ENCODE data around the gene SSBP3. TPM values are rescaled to one million over a fixed set of nuclear protein-coding genes. Genes with fewer than 3 reads are reported as not detected.
"Not testable (repeated sequence)": the region's sequence is repeated elsewhere in the genome, so short reads cannot be mapped to it uniquely, and the experiment has no call there.

SSBP3 gene
- polyA plus RNA-seq, 4 donors = 110 to 130 (median 123) TPM

DNA sequence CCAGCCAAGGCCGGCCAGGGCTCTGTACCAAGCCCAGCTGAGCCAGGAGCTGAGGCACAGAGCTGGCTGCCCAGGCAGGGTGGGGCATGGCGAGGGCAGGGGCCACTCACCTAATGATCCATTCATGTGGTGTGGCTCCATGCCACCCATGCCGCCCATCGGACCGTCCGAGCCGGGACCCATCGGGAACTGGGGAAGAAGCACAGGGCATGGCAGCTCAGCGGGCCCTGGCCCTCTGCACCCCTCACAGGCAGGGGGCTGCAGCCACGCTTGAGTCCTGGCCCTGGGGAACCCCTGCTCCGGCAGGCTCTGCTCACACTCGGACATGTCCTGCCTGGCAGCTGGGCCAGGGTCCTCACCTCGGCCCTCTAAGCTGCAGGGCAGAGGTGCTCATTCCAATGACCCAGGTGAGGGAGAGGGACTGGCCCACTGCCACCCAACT is 177.5 kb downstream of the SSBP3 start:
- DNase-seq (ENCODE audit: low read depth in 4 of 4, low spot score in 2 of 4) = no peak

DNA sequence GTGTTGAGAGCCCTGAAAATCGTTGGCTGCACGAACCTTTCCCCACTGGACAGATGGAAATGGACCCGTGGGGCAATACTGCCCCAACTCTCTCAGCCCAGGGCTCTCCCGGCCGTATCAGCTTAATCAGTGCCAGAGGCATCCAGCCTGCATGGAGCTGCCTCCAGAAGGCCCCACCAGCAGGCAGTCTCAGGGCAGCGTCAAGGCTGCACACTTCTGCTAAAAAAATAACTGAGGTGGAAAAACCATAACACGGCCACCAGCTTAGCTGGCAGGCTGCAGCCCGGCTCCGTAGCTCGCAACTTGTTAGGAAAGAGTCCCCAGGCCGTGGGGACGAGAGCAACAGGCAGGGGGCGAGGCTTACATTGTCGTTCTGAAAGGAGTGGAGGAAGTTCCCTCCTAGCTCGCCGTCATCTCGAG is 178.3 kb downstream of the SSBP3 start:
- DNase-seq (ENCODE audit: low read depth in 4 of 4, low spot score in 2 of 4) = no peak

DNA sequence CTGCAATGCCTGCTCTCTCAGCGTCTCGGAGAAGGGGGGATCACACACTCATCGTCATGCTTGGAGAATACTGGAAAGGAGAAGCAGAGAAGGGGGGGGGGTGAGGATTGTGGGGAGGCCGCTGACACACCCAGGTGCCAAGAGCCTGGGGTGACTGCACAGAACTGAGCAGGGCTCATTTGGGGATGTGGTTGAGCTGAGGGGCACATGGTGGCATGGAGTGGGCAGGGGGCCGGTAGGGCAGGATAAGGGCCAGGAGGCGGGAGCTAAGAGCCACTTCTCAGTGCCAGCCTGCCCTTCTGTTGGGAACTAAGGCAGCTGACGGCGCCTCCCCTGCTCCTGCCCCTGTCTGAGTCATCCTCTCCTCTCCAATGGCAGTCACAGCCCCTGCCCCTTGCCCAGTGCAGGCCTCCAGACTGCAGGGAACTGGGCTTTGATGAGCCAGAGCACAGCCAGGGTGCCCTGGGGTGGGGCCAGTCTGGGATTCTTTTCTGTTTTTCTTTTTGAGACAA is 179.0 kb downstream of the SSBP3 start:
- no peak for DNase-seq (ENCODE audit: low read depth in 4 of 4, low spot score in 2 of 4)

DNA sequence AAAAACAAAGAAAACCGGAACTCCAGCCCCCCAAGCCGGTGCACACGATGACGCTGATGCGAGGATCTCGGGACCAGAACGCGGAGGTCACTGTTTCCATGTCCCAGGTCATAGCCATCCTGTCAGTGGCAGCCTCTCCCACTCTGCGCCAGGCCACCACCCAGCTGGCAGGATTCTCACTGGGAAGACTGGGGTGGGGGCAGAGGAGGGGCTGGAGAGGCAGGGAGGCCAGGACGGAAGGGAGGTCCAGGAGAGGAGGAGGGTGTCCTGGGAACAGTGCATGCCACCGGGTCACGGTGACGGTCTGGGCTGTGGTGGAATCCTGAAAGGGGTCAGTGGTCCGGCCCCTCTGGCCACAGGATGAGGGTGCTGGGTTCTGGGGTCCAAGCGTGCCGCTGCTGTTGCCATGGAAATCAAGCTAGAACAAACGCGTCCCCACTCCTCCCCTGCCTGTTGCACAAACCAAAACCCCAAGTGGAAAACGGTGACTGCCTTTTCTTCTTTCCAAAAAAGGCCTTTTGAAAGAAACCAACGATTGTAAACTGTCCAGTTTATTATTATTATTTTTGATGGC is 180.1 kb downstream of the SSBP3 start:
- no peak for DNase-seq (ENCODE audit: low read depth in 4 of 4, low spot score in 2 of 4)

- no peak for DNase-seq (ENCODE audit: low read depth in 4 of 4, low spot score in 2 of 4)
Observed at GRCh38 chr1:54225378-54225777, 180.8 kb downstream of the SSBP3 start.

GRCh38 chr1:54224233-54224632 is 182.0 kb downstream of the SSBP3 start:
- no peak for DNase-seq (ENCODE audit: low read depth in 4 of 4, low spot score in 2 of 4)

DNA sequence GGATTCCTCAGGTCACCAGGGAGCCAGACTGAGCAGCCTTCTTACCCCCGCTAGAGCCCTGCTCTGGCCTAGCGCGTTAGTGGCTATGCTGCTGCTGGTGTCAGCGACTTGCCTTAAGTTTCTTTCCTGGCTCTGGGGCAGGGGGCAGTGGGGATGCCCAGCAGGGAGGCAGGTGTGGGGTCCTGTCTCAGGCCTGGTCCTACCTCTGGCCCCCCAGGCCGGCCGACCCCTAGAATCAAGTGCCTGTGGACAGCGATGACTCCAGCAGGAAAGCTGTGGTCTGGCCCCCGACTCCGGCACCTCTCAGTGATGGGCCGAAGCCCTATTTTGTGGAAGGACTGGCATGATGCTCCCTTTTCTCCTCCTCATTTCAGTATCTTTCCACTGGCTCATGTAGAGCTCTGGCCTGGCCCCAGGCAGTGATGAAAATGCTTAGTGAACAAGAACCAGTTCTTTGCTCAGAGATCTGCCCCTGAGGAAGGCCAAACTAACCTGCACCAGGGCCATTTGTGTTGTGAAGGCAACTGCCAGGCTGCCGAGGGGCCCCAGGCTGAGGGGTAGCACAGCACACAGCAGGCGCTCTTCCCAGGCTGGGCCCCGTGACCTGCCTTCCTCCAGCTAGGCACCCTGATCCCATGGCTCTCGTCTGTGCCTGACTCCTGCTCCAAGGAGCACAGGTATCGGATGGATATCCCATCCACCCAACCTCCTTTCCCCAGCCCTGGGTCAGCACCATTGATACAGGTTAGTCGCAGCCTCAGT is 182.6 kb downstream of the SSBP3 start:
- no peak for DNase-seq (ENCODE audit: low read depth in 4 of 4, low spot score in 2 of 4)

DNA sequence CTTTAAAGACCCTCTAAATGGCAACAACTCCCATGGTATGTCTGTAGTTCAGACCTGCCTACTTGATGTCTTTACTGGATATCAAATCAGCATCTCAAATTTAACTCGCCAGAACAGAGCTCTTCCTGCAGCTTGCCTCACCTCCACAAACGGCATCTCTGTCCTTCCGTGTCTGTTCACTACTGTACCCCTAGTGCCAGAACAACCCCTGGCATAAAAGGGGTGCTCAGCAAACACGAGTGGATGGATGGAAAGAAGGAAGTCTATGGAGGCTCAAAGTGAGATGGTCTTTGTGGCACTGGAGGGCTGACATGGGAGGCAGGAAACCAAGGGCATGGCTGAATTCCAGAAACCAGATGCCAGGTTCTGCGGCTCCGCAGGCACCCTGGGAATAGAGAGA is 183.5 kb downstream of the SSBP3 start:
- DNase-seq (ENCODE audit: low read depth in 4 of 4, low spot score in 2 of 4) = no peak

DNA sequence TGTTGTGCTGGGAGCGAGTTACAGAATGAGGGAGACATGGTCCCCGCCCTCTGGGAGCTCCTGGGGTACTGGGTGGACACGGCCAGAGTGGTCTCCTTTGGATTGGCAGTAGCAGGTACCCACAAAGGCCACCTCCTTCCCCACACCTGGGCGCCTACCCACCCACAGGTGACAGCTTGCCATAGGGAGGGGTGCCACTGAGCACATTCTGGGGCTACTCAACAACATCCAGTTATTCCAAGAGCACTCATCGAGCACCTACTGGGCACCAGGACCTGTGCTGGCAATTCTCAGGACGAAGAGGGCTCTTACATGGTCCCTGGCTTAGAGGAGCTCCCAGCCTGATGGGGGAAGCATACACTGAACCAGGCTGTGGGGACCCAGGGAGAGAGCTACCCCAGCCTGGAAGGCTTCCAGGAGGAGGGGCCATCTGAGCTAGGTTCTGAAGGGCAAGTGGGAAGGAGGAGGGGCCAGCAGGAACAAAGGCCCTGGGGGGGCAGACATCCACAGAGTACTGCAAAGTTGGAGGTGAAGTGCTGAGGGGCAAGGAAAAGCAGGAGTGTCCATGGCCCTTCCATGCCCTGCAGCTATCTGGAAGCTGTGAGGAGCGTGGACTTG is 184.2 kb downstream of the SSBP3 start:
- no peak for DNase-seq (ENCODE audit: low read depth in 4 of 4, low spot score in 2 of 4)

DNA sequence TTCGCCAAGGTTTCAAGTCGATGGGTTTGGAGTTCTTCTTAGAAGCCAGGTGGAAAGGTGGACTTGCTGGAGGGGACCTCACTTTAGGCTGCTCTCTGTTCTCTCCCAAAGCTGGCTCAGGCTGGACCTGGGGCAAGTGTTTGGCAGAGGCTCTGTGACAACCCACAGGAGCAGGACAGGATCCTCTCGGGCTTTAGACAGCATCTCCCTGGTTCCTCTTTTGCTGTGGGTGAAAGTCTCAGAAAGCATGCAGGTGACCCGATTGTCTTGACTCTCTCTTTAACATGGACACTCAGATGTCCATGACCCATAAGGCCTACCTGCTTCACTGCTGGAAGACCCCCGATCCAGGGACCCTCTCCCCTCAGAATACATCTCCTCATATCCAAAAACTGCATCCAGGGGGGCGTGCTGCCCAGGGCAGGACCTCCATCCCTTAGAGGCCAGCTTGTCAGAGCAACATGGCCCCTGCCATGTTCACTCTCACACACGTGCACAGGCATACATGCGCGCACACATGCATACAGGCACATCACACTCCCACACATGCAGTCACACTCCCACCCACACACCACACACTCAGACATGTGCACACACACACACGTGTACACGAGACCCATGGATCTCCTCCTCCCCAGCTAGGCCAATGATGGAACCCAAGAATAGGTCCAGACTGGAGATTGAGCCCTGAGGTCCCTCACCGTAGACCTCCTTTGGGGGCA is 184.9 kb downstream of the SSBP3 start:
- no peak for DNase-seq (ENCODE audit: low read depth in 4 of 4, low spot score in 2 of 4)

- DNase-seq (ENCODE audit: low read depth in 4 of 4, low spot score in 2 of 4) = no peak
Observed at GRCh38 chr1:54220004-54220811, 186.0 kb downstream of the SSBP3 start.

DNA sequence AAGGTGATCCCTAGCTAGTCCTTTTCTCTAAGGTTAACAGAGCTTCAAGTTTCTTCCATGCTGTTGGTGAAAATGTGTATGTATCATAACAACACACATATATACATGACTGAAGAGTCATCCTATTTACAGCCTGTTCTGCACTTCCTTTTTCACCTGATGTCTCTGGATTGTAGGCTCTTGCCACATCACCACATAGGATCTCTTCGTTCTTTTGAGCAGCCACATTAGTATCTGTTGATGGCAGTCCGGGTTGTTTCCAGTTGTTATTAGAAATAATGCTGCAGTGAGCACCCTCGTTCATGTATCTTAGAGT is 186.5 kb downstream of the SSBP3 start:
- no peak for DNase-seq (ENCODE audit: low read depth in 4 of 4, low spot score in 2 of 4)

DNA sequence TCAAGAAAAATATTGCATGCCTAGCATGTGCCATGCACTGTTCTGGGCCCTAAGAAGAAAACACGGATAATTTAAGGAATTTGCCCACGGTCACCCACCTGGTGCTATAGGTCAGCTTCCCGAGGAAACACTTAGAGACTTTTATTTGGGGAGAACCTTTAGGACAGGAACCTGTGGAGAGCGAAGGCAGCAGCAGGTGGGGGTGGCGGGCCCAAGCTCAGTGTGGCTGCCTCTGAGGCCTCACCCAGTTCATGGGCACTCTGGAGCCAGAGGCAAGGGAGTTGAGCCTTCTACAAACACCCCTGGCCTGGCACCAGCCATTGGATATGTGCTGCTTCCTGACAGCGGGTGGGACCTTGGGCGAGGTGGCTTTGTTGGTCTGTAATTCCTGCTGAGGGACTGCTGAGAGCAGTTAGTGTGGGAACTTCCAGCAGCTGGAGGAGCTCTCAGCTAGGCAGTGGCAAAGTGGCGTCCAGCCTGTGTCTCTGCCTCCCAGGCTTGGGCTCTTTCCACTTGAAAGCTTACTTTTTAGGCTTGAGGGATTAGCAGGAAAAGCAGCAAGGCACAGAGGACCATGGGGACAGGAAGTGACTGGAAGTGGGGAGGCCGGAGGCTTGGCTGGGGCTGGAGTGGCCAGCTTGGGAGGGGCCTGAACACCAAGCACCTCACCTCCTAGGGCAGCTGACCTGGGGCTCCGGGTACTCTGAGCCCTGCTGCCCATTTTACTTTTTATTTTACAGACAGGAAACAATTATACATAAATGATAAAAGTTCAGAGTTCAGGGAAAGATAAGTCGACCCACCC is 187.1 kb downstream of the SSBP3 start:
- DNase-seq (ENCODE audit: low read depth in 4 of 4, low spot score in 2 of 4) = no peak

- no peak for DNase-seq (ENCODE audit: low read depth in 4 of 4, low spot score in 2 of 4)
Observed at GRCh38 chr1:54215523-54215922, 190.7 kb downstream of the SSBP3 start.

DNA sequence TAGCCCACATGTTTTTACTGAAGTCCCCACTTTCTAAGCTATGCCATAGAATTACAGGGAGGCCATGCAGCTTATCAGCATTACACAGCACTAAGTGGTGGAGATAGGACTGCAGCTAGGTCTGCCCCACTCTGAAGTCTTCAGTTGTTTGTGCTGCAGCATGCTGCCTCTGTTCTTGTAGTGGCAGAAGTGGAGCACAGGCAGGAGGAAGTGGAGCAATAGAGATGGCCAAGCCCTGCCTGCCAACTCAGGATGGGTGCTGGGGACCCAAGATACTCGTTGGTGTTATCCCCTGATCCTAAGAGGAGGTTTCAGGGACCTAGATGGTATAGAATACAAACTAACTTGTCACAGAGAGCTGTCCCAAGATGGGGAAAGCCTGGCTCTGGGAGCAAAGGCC is 193.3 kb downstream of the SSBP3 start:
- DNase-seq (ENCODE audit: low read depth in 4 of 4, low spot score in 2 of 4) = no peak

DNA sequence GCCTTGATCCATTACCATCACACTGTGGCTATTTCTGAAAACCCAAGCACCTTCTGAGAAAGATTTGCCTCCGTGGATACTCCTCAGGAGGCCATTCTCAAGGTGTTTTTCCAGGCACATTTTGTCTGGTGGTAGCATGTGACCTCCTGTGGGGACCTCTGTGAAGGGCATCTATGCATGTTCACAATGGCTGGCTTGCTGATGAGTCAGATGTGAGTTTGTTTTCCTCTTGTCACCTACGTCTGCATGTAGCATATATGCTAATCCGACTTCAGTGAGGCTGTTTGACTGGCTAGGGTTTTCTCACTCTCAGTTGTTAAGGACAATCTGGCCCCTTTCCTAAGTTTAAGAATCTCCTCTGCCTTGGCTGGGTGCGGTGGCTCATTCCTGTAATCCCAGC is 198.3 kb downstream of the SSBP3 start:
- DNase-seq (ENCODE audit: low read depth in 4 of 4, low spot score in 2 of 4) = not testable (repeated sequence)

- DNase-seq (ENCODE audit: low read depth in 4 of 4, low spot score in 2 of 4) = no peak
Observed at GRCh38 chr1:54207287-54207686, 198.9 kb downstream of the SSBP3 start.

GRCh38 chr1:54204199-54204598 is 202.0 kb downstream of the SSBP3 start:
- no peak for DNase-seq (ENCODE audit: low read depth in 4 of 4, low spot score in 2 of 4)

DNA sequence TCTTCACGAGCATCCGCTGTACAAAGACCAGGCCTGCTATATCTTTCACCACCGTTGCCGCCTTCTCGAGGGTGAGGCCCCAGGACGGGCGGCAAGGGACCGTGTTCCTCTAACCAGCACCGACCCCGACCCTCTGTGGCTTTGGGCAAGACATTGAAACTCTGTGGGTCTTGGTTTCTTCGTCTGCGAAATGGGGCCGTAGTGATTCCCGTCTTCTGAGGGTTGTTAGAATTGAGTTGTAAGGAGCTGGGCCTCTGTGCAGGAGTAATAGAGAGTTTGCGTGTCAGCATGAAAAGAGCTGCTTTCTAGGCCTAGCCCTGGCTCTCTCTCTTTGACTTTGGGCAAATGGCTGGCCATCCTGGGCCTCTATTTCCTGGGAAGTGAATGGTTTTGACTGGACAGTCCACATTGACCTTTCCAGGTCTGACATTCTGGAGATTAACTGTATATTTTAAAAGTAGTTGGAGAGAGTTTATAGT is 205.6 kb downstream of the SSBP3 start:
- DNase-seq (ENCODE audit: low read depth in 4 of 4, low spot score in 2 of 4) = no peak

Measured in left renal cortex interstitium (tissue), 4 donors.